OCI-LY3 (cell line): ENCODE data around the gene MYH10.

Source experiments
- CTCF ChIP-seq: fragments of 200-600, 300-600 bp; sonication (generic); IDR thresholded peaks from 2 replicates; pipeline ENCODE4 v1.5.1; 2014; ENCODE audit warnings: antibody characterized with exemption, low read length, low read depth
- EZH2phosphoT487 ChIP-seq: fragments of 200-600 bp; shearing (Covaris generic); IDR thresholded peaks from 2 replicates; pipeline ENCODE4 v1.6.1; 2018; ENCODE audit warnings: antibody characterized with exemption, mixed run types, low read depth

- no peak for TF ChIP-seq CTCF
- TF ChIP-seq EZH2phosphoT487: no peak
Observed at GRCh38 chr17:8426802-8427201, 203.7 kb downstream of the MYH10 start.
